Suprapubic skin (tissue), 3 donors: ENCODE measurements around the gene TOMM7.

Experiments
- POLR2A ChIP-seq, 2 donors: fragments of 450-650 bp; IDR thresholded peaks; one replicate each; pipeline ENCODE4 v1.6.1; 2017; ENCODE audit warnings: antibody characterized with exemption in 2 of 2, mild to moderate bottlenecking in 2 of 2, moderate library complexity in 2 of 2
- TF ChIP-seq, protein P1 (sequence below), 2 donors: fragments of 200-600 bp in 1 of 2; fragments of 450-650 bp in 1 of 2; sonication (generic) in 1 of 2; IDR thresholded peaks; one replicate each; pipeline ENCODE4 v1.5.1; 2016 to 2019; ENCODE audit warnings: antibody characterized with exemption in 2 of 2, mild to moderate bottlenecking in 1 of 2, moderate library complexity in 1 of 2

DNA sequence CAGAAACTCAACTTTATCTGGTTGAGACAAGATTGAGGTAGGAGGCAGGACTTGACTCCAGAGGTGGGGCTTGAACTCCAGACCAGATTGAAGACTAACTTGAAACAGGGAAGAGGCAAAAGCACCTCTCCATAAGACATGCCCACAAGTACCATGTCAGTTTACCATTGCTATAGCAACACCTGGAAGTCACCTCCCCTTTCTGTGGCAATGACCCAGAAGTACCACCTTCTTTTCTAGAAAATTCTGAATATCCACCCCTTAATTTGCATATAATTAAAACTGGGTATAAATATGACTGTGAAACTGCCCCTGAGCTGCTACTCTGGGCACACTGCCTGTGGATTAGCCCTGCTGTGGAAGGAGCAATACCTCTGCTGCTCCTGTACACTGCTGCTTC lies 4.9 kb upstream of the TOMM7 start:
- TF ChIP-seq POLR2A (IDR thresholded peaks at IDR 0.05), result no peak
- TF ChIP-seq, protein P1, sequence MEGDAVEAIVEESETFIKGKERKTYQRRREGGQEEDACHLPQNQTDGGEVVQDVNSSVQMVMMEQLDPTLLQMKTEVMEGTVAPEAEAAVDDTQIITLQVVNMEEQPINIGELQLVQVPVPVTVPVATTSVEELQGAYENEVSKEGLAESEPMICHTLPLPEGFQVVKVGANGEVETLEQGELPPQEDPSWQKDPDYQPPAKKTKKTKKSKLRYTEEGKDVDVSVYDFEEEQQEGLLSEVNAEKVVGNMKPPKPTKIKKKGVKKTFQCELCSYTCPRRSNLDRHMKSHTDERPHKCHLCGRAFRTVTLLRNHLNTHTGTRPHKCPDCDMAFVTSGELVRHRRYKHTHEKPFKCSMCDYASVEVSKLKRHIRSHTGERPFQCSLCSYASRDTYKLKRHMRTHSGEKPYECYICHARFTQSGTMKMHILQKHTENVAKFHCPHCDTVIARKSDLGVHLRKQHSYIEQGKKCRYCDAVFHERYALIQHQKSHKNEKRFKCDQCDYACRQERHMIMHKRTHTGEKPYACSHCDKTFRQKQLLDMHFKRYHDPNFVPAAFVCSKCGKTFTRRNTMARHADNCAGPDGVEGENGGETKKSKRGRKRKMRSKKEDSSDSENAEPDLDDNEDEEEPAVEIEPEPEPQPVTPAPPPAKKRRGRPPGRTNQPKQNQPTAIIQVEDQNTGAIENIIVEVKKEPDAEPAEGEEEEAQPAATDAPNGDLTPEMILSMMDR (IDR thresholded peaks at IDR 0.05), result no peak
